Neural cell (in vitro differentiated cells): ENCODE data around the gene ODAD4. TPM values are rescaled to one million over a fixed set of nuclear protein-coding genes. Genes with fewer than 3 reads are reported as not detected.

Experiments used
- H2AFZ ChIP-seq: fragments of 200-600, 300-800 bp; sonication (generic), shearing (Covaris generic); 2 replicates; pipeline ENCODE4 v1.6.0; 2014; ENCODE audit warnings: low read depth, mild to moderate bottlenecking, antibody characterized with exemption, low read length, moderate library complexity
- H3F3A ChIP-seq: fragments of 200-600 bp; shearing (Covaris generic); 2 replicates; pipeline ENCODE4 v1.6.1; 2016; ENCODE audit warnings: mild to moderate bottlenecking, moderate library complexity, mixed read lengths, antibody characterized with exemption, low read length; ENCODE audit not compliant: insufficient read depth, poor library complexity, severe bottlenecking
- H3K27ac ChIP-seq: fragments of 200-600, 300-800 bp; sonication (generic), shearing (Covaris generic); 2 replicates; pipeline ENCODE4 v1.5.1; 2014; ENCODE audit warnings: mild to moderate bottlenecking, low read length, moderate library complexity
- H3K27me3 ChIP-seq: fragments of 300-800, 200-600 bp; sonication (generic), shearing (Covaris generic); 2 replicates; pipeline ENCODE4 v1.6.0; 2014; ENCODE audit warnings: mild to moderate bottlenecking, low read depth, low read length, moderate library complexity; ENCODE audit not compliant: insufficient read depth
- H3K36me3 ChIP-seq: fragments of 300-800, 200-600 bp; sonication (generic), shearing (Covaris generic); 2 replicates; pipeline ENCODE4 v1.5.1; 2014; ENCODE audit warnings: mild to moderate bottlenecking, antibody characterized with exemption, low read length, moderate library complexity; ENCODE audit not compliant: insufficient read depth
- H3K4me2 ChIP-seq: fragments of 300-800, 200-600 bp; sonication (generic), shearing (Covaris generic); 2 replicates; pipeline ENCODE4 v1.6.0; 2014; ENCODE audit warnings: mild to moderate bottlenecking, low read length
- H3K4me3 ChIP-seq: fragments of 300-800, 200-600 bp; sonication (generic), shearing (Covaris generic); 2 replicates; pipeline ENCODE4 v1.5.1; 2014; ENCODE audit warnings: mild to moderate bottlenecking, low read length, moderate library complexity
- H3K79me2 ChIP-seq: fragments of 200-600 bp; shearing (Covaris generic); replicated peaks from 2 replicates; pipeline ENCODE4 v1.6.0; 2014; ENCODE audit warnings: mild to moderate bottlenecking, low read length, moderate library complexity; ENCODE audit not compliant: insufficient read depth
- H3K9ac ChIP-seq: fragments of 300-800, 200-600 bp; sonication (generic), shearing (Covaris generic); 2 replicates; pipeline ENCODE4 v1.6.1; 2016; ENCODE audit warnings: mild to moderate bottlenecking, low read length, mixed read lengths
- H3K9me2 ChIP-seq: fragments of 200-600 bp; shearing (Covaris generic); 2 replicates; pipeline ENCODE4 v1.6.1; 2016; ENCODE audit warnings: mild to moderate bottlenecking, low read length, mixed read lengths; ENCODE audit not compliant: insufficient read depth
- H3K9me3 ChIP-seq: fragments of 200-600, 300-800 bp; sonication (generic), shearing (Covaris generic); 2 replicates; pipeline ENCODE4 v1.6.1; 2016; ENCODE audit warnings: mild to moderate bottlenecking, mixed run types, low read length, moderate library complexity, mixed read lengths
- H4K20me1 ChIP-seq: fragments of 200-600 bp; shearing (Covaris generic); 2 replicates; pipeline ENCODE4 v1.6.1; 2016; ENCODE audit warnings: mild to moderate bottlenecking, mixed run types; ENCODE audit not compliant: insufficient read depth
- EP300 ChIP-seq: fragments of 450-650 bp; conservative IDR thresholded peaks from 2 replicates; pipeline ENCODE4 v1.6.1; 2014; ENCODE audit warnings: antibody characterized with exemption, mild to moderate bottlenecking, moderate library complexity; ENCODE audit not compliant: poor library complexity, severe bottlenecking
- EZH2 ChIP-seq: fragments of 200-600, 300-800 bp; shearing (Covaris generic), sonication (generic); IDR thresholded peaks from 2 replicates; pipeline ENCODE4 v1.6.1; 2014; ENCODE audit warnings: antibody characterized with exemption, low read length, borderline replicate concordance, mild to moderate bottlenecking; ENCODE audit not compliant: insufficient read depth, poor library complexity, severe bottlenecking
- MXI1 ChIP-seq: fragments of 450-650 bp; conservative IDR thresholded peaks from 2 replicates; pipeline ENCODE4 v1.6.1; 2014; ENCODE audit warnings: antibody characterized with exemption, mild to moderate bottlenecking; ENCODE audit not compliant: poor library complexity, severe bottlenecking
- POLR2AphosphoS5 ChIP-seq: IDR thresholded peaks from 2 replicates; pipeline ENCODE4 v1.6.1; 2012
- RAD21 ChIP-seq: fragments of 450-650 bp; conservative IDR thresholded peaks from 2 replicates; pipeline ENCODE4 v1.6.1; 2014; ENCODE audit warnings: antibody characterized with exemption, mild to moderate bottlenecking, moderate library complexity
- REST ChIP-seq: IDR thresholded peaks from 2 replicates; pipeline ENCODE4 v1.6.1; 2012; ENCODE audit warnings: borderline replicate concordance
- SMC3 ChIP-seq: fragments of 450-650 bp; conservative IDR thresholded peaks from 2 replicates; pipeline ENCODE4 v1.6.1; 2014; ENCODE audit warnings: antibody characterized with exemption, mild to moderate bottlenecking, moderate library complexity; ENCODE audit not compliant: poor library complexity
- TAF1 ChIP-seq: IDR thresholded peaks from 2 replicates; pipeline ENCODE4 v1.6.1; 2012; ENCODE audit warnings: low read depth
- polyA plus RNA-seq: library from polyadenylated mRNA; depleted of rRNA; stranded (reverse); fragments of >200 nt; gene quantifications from 2 replicates; pipeline ENCODE4 v1.2.3, GENCODE V29; 2014
- TF ChIP-seq, protein P1 (sequence below): fragments of 450-650 bp; IDR thresholded peaks from 2 replicates; pipeline ENCODE4 v1.5.1; 2014; ENCODE audit warnings: antibody characterized with exemption, mild to moderate bottlenecking, moderate library complexity; ENCODE audit not compliant: poor library complexity, severe bottlenecking

ODAD4 gene
- polyA plus RNA-seq, 1 donor from 2014 or later, result 5.7 TPM

DNA sequence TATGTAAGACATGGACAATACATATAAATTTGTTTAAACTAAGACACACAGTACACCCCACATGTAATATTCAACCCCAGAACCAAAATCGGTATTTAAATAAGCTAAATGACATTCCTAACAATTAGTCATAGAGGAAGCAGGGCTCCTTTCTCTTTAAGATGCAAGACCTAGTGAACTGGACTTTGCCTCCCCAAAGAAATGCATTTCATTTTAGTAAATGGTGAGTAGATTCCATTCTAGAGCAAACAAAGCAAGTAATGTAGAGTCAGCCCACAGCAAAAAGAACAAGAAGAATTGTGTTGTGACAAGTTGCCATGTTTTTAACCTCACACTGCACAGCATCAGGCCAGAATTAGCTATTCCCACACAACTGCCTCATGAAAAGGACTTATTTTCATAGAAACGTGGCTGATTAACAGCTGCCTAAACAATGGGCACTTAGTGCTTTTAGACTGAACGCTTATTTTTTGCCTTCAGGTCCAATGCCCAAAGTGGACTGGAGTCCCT, 72.4 kb downstream of the ODAD4 start:
- no peak overlapping the region for H3K27ac ChIP-seq
- H3K4me3 ChIP-seq, result no peak overlapping the region
- H3F3A ChIP-seq, result no peaks in the 10 kb centered on the region
- no peak for TF ChIP-seq TAF1
- TF ChIP-seq EP300, result no peak
- no peak for TF ChIP-seq EZH2
- TF ChIP-seq SMC3, result no peak
- TF ChIP-seq POLR2AphosphoS5, result no peak
- TF ChIP-seq REST, result no peak
- no peaks in the 10 kb centered on the region for H3K9me2 ChIP-seq
- no peaks in the 10 kb centered on the region for H3K27me3 ChIP-seq
- no peaks in the 10 kb centered on the region for H3K9me3 ChIP-seq
- peaks cover 5% of the 10 kb centered on the region for H3K36me3 ChIP-seq
- no peak overlapping the region for H3K4me2 ChIP-seq
- no peak overlapping the region for H2AFZ ChIP-seq
- no peaks in the 10 kb centered on the region for H4K20me1 ChIP-seq
- peaks cover 13% of the 10 kb centered on the region for H3K79me2 ChIP-seq
- no peak overlapping the region for H3K9ac ChIP-seq

DNA sequence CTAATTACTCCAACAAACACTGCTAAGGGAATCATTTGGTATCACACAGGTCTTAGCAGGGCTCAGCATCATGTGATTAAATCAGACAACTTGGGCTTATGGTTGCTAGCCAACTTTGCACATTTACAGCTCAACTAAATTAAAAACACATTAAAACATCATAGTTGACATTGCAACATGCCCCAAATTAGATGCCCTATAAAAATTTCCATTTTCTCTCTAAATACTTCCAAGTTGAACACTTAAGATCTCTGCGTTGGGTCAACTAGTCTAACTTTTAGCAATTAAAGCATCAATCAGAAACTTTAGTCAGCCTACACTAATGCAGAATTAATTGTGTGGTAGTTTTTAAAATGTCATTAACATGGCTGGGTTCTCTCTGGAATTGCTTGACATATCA, 74.7 kb downstream of the ODAD4 start:
- H3K9me2 ChIP-seq, result no peaks in the 10 kb centered on the region
- no peak overlapping the region for H3K27ac ChIP-seq
- no peak overlapping the region for H2AFZ ChIP-seq
- H3K9ac ChIP-seq, result no peak overlapping the region
- no peaks in the 10 kb centered on the region for H4K20me1 ChIP-seq
- peaks cover 24% of the 10 kb centered on the region for H3K79me2 ChIP-seq
- H3K36me3 ChIP-seq, result peaks cover 5% of the 10 kb centered on the region
- H3K4me2 ChIP-seq, result no peak overlapping the region
- H3K9me3 ChIP-seq, result no peaks in the 10 kb centered on the region
- H3F3A ChIP-seq, result no peaks in the 10 kb centered on the region
- no peak for TF ChIP-seq REST
- no peak for TF ChIP-seq POLR2AphosphoS5
- no peak for TF ChIP-seq TAF1
- no peak for TF ChIP-seq EZH2
- TF ChIP-seq, protein P1, sequence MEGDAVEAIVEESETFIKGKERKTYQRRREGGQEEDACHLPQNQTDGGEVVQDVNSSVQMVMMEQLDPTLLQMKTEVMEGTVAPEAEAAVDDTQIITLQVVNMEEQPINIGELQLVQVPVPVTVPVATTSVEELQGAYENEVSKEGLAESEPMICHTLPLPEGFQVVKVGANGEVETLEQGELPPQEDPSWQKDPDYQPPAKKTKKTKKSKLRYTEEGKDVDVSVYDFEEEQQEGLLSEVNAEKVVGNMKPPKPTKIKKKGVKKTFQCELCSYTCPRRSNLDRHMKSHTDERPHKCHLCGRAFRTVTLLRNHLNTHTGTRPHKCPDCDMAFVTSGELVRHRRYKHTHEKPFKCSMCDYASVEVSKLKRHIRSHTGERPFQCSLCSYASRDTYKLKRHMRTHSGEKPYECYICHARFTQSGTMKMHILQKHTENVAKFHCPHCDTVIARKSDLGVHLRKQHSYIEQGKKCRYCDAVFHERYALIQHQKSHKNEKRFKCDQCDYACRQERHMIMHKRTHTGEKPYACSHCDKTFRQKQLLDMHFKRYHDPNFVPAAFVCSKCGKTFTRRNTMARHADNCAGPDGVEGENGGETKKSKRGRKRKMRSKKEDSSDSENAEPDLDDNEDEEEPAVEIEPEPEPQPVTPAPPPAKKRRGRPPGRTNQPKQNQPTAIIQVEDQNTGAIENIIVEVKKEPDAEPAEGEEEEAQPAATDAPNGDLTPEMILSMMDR, result no peak
- no peak for TF ChIP-seq EP300
- no peak for TF ChIP-seq SMC3
- TF ChIP-seq RAD21, result no peak
- no peak for TF ChIP-seq MXI1
- H3K27me3 ChIP-seq, result no peaks in the 10 kb centered on the region
- H3K4me3 ChIP-seq, result no peak overlapping the region
